ENCODE measurements around the gene BABAM2.

DNA sequence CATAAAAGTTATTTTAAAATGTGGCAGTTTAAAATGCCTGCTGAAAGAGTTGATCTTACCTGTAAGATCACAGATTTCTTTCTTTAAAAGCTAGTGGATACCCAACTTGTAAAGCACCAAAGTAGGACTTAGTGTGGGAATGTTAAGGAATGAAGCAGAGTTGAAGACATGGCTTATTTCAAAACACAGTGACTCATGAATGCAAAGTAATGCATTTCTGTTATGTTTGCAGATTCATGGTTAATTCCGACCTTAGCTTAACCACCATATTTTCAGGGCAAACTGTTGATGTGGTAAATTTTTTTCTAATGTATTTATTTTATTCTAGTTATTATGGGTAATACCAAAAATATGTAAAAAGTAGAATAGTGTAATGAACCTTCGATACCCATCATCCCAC, 295.4 kb downstream of the BABAM2 start:
- TF ChIP-seq, protein P1, sequence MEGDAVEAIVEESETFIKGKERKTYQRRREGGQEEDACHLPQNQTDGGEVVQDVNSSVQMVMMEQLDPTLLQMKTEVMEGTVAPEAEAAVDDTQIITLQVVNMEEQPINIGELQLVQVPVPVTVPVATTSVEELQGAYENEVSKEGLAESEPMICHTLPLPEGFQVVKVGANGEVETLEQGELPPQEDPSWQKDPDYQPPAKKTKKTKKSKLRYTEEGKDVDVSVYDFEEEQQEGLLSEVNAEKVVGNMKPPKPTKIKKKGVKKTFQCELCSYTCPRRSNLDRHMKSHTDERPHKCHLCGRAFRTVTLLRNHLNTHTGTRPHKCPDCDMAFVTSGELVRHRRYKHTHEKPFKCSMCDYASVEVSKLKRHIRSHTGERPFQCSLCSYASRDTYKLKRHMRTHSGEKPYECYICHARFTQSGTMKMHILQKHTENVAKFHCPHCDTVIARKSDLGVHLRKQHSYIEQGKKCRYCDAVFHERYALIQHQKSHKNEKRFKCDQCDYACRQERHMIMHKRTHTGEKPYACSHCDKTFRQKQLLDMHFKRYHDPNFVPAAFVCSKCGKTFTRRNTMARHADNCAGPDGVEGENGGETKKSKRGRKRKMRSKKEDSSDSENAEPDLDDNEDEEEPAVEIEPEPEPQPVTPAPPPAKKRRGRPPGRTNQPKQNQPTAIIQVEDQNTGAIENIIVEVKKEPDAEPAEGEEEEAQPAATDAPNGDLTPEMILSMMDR (IDR thresholded peaks at IDR 0.05 in 4 of 5, conservative IDR thresholded peaks at IDR 0.05 in 1 of 5), result no peak
- TF ChIP-seq POLR2A (IDR thresholded peaks at IDR 0.05), result no peak

Measured in gastrocnemius medialis (tissue), 4 donors.